ENCODE data around the gene LY6G6D.

Gene LY6G6D

GRCh38 chr6:31767096-31767645, 52.0 kb downstream of the LY6G6D start:
- DNase-seq: no peak
